OCI-LY3 (cell line): ENCODE data around the gene DLG1.

Experiments used
- H2AFZ ChIP-seq: fragments of 200-600, 300-600 bp; shearing (Covaris generic); 2 replicates; pipeline ENCODE4 v1.6.0; 2014; ENCODE audit warnings: antibody characterized with exemption, low read depth, low read length
- H3K27ac ChIP-seq: fragments of 200-600, 300-600 bp; sonication (generic); 2 replicates; pipeline ENCODE4 v1.5.1; 2014; ENCODE audit warnings: mild to moderate bottlenecking, low read length, moderate library complexity, mixed read lengths
- H3K27me3 ChIP-seq: fragments of 200-600, 300-600 bp; sonication (generic); 2 replicates; pipeline ENCODE4 v1.6.1; 2014; ENCODE audit warnings: low read depth, low read length, mixed read lengths
- H3K36me3 ChIP-seq: fragments of 200-600, 300-600 bp; sonication (generic); replicated peaks from 2 replicates; pipeline ENCODE3; 2014; ENCODE audit warnings: low read depth, low read length, mixed read lengths
- H3K4me1 ChIP-seq: fragments of 300-600, 200-600 bp; sonication (generic); 2 replicates; pipeline ENCODE4 v1.6.1; 2014; ENCODE audit warnings: low read length, mixed read lengths
- H3K4me2 ChIP-seq: fragments of 200-600, 300-600 bp; sonication (generic); 2 replicates; pipeline ENCODE4 v1.6.1; 2014; ENCODE audit warnings: low read length, mixed read lengths
- H3K4me3 ChIP-seq: fragments of 300-600, 200-600 bp; sonication (generic); 2 replicates; pipeline ENCODE4 v1.5.1; 2014; ENCODE audit warnings: antibody characterized with exemption, mild to moderate bottlenecking, low read length, moderate library complexity
- H3K79me2 ChIP-seq: fragments of 300-600, 200-600 bp; shearing (Covaris generic); 2 replicates; pipeline ENCODE4 v1.6.1; 2014; ENCODE audit warnings: mild to moderate bottlenecking, low read length, mixed read lengths
- H3K9ac ChIP-seq: fragments of 300-600, 200-600 bp; shearing (Covaris generic); 2 replicates; pipeline ENCODE4 v1.6.0; 2014; ENCODE audit warnings: mild to moderate bottlenecking, low read length, moderate library complexity
- H3K9me3 ChIP-seq: fragments of 200-600, 300-600 bp; shearing (Covaris generic); 2 replicates; pipeline ENCODE4 v1.6.1; 2014; ENCODE audit warnings: low read length, mixed read lengths; ENCODE audit not compliant: insufficient read depth
- H4K20me1 ChIP-seq: fragments of 200-600, 300-600 bp; sonication (generic); 2 replicates; pipeline ENCODE4 v1.6.1; 2016; ENCODE audit warnings: low read length, mixed read lengths; ENCODE audit not compliant: insufficient read depth
- EZH2phosphoT487 ChIP-seq: fragments of 200-600 bp; shearing (Covaris generic); IDR thresholded peaks from 2 replicates; pipeline ENCODE4 v1.6.1; 2018; ENCODE audit warnings: antibody characterized with exemption, mixed run types, low read depth
- TF ChIP-seq, protein P1 (sequence below): fragments of 200-600, 300-600 bp; sonication (generic); IDR thresholded peaks from 2 replicates; pipeline ENCODE4 v1.5.1; 2014; ENCODE audit warnings: antibody characterized with exemption, low read length, low read depth

Gene DLG1

DNA sequence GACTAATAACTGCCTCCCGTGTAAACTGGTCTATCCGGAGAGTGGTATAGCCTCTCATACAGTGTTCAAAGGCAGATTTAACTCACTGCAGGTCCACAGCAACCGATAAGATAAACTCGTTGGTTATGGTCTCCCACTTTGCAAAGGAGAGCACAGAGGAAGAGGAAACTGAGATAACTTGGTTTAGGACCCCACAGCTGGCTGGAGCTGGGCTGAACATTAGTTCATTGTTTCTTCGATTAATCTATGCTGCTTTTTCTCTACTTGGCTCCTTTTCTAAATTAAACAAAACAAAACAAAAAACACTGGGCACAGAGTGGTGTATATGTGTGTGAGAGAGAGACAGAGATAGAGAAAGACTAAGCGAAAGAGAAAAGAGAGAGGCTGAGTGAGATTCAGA is 5.0 kb upstream of the DLG1 start:
- Histone ChIP-seq H3K4me3 (no peak overlapping the region), H4K20me1 (no peaks in the 10 kb centered on the region), H3K36me3 (no peaks in the 10 kb centered on the region), H3K27ac (no peak overlapping the region), H3K27me3 (peaks cover 41% of the 10 kb centered on the region), H3K4me1 (peaks cover 16% of the 10 kb centered on the region), H3K9ac (no peak overlapping the region), H3K9me3 (no peaks in the 10 kb centered on the region), H2AFZ (no peak overlapping the region), H3K4me2 (no peak overlapping the region), H3K79me2 (no peaks in the 10 kb centered on the region)
- TF ChIP-seq, protein P1, sequence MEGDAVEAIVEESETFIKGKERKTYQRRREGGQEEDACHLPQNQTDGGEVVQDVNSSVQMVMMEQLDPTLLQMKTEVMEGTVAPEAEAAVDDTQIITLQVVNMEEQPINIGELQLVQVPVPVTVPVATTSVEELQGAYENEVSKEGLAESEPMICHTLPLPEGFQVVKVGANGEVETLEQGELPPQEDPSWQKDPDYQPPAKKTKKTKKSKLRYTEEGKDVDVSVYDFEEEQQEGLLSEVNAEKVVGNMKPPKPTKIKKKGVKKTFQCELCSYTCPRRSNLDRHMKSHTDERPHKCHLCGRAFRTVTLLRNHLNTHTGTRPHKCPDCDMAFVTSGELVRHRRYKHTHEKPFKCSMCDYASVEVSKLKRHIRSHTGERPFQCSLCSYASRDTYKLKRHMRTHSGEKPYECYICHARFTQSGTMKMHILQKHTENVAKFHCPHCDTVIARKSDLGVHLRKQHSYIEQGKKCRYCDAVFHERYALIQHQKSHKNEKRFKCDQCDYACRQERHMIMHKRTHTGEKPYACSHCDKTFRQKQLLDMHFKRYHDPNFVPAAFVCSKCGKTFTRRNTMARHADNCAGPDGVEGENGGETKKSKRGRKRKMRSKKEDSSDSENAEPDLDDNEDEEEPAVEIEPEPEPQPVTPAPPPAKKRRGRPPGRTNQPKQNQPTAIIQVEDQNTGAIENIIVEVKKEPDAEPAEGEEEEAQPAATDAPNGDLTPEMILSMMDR, result no peak
- TF ChIP-seq EZH2phosphoT487, result no peak

DNA sequence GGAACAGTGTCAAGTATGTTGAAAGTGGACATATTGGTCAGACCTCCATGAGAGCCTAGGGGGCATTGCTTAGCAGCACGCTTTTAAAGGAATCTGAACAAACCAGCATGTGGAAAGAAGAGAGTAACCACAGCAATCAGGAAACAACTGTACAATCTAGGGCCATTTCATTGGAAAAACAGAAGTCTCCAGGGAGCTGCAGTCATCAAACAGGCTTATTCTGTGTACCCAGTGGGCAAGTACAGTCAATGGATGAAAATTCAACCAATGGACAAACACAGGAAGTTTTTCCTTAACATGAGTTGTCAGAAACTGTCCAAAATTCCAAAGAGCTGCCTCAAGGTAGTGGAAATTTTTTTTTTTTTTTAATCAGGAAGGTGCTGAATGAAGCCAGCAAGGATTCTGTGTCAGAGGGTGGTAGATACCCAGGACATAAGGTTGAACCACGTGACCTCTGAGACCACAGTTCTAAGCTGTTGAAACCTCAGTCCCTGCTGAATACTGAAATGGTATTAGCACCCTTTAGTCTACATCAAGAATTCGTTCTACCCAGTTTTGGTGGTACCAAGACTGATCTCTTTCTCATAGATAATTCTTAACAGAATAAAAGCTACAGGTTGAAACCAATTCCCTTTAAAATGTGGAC is 4.4 kb upstream of the DLG1 start:
- H3K4me3 ChIP-seq, result no peak overlapping the region
- H3K4me2 ChIP-seq, result no peak overlapping the region
- no peak overlapping the region for H2AFZ ChIP-seq
- peaks cover 41% of the 10 kb centered on the region for H3K27me3 ChIP-seq
- H4K20me1 ChIP-seq, result no peaks in the 10 kb centered on the region
- H3K36me3 ChIP-seq, result no peaks in the 10 kb centered on the region
- H3K79me2 ChIP-seq, result no peaks in the 10 kb centered on the region
- no peaks in the 10 kb centered on the region for H3K9me3 ChIP-seq
- TF ChIP-seq, protein P1, result no peak
- TF ChIP-seq EZH2phosphoT487, result no peak
- peaks cover 16% of the 10 kb centered on the region for H3K4me1 ChIP-seq
- H3K9ac ChIP-seq, result no peak overlapping the region
- H3K27ac ChIP-seq, result no peak overlapping the region

DNA sequence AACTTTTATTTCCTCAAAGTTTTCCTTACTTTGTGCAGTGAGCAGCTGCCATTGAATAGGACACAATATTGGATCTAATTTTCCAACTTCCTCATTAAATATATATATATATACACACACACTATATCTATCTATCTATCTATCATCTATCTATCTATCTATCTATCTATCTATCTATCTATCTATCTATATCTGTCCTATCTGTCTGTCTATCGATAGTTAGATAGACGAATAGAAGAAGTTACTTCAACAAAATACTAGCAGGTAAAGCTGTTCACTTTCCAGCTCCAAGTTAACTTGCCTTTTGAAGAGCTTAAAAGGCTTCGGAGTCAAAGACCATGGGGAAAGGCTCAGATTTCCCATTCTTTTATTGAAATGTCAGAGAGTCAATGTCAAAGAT is 3.6 kb upstream of the DLG1 start:
- TF ChIP-seq, protein P1, result no peak
- TF ChIP-seq EZH2phosphoT487, result no peak
- Histone ChIP-seq H3K4me1 (peaks cover 16% of the 10 kb centered on the region), H3K27ac (no peak overlapping the region), H3K9ac (no peak overlapping the region), H3K9me3 (no peaks in the 10 kb centered on the region), H4K20me1 (no peaks in the 10 kb centered on the region), H3K27me3 (peaks cover 41% of the 10 kb centered on the region), H2AFZ (no peak overlapping the region), H3K36me3 (no peaks in the 10 kb centered on the region), H3K4me3 (no peak overlapping the region), H3K79me2 (peaks cover 6% of the 10 kb centered on the region), H3K4me2 (no peak overlapping the region)

DNA sequence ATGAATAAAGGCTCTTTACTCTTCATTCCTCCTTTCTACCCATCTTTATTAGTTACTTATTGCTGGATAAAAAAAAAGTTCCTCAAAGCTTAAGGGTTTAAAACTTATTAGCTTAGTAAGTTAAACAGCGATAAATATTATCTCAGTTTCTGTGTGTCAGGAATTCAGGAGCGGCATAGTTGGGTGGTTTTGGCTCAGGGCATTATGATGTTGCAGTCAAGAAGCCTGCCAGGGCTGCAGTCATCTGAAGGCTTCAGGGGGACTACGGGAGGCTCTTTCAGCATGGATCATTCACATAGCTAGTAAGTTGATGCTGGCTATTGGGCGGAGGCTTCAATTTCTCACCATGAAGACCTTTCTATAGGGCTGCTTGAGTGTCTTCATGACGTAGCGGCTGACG is 1.9 kb upstream of the DLG1 start:
- TF ChIP-seq, protein P1, result no peak
- no peak for TF ChIP-seq EZH2phosphoT487
- Histone ChIP-seq H2AFZ (no peak overlapping the region), H3K4me1 (peaks cover 11% of the 10 kb centered on the region)

More for the DNA sequence above, 1.9 kb upstream of the DLG1 start:
- Histone ChIP-seq H3K4me2 (no peak overlapping the region), H3K4me3 (no peak overlapping the region), H3K9ac (no peak overlapping the region), H3K79me2 (peaks cover 14% of the 10 kb centered on the region), H3K36me3 (peaks cover 5% of the 10 kb centered on the region), H4K20me1 (no peaks in the 10 kb centered on the region), H3K27me3 (peaks cover 41% of the 10 kb centered on the region), H3K9me3 (no peaks in the 10 kb centered on the region), H3K27ac (no peak overlapping the region)
